GM18868 (cell line): Measurements from ENCODE around the gene MAPK11.

Experiments
- ATAC-seq: cut with Tn5 transposase; IDR thresholded peaks from one replicate; pipeline ENCODE4 v1.9.1; 2021; ENCODE audit warnings: mild to moderate bottlenecking, moderate library complexity; ENCODE audit not compliant: unreplicated experiment

MAPK11 gene

GRCh38 chr22:50262973-50263617, 7.1 kb downstream of the MAPK11 start:
- ATAC-seq, result no peak

GRCh38 chr22:50262460-50262911, 7.7 kb downstream of the MAPK11 start:
- ATAC-seq, result no peak

- ATAC-seq, result no peak
Observed at GRCh38 chr22:50261615-50262459, 8.3 kb downstream of the MAPK11 start, which contains the start of gene MAPK12. TSS of gene MAPK12 (minus strand) at chr22:50261683. CDS start at chr22:50261509, 174 bp downstream.

- no peak for ATAC-seq
Observed at GRCh38 chr22:50260801-50261614, 9.2 kb downstream of the MAPK11 start.

- no peak for ATAC-seq
Observed at GRCh38 chr22:50260434-50260800, 9.8 kb downstream of the MAPK11 start.

- no peak for ATAC-seq
Observed at GRCh38 chr22:50259302-50259701, 10.9 kb downstream of the MAPK11 start.

GRCh38 chr22:50258361-50259292, 11.6 kb downstream of the MAPK11 start:
- no peak for ATAC-seq

- ATAC-seq, result no peak
Observed at GRCh38 chr22:50257451-50258360, 12.5 kb downstream of the MAPK11 start.

GRCh38 chr22:50257041-50257440, 13.1 kb downstream of the MAPK11 start:
- ATAC-seq, result no peak

- no peak for ATAC-seq
Observed at GRCh38 chr22:50256258-50256862, 13.8 kb downstream of the MAPK11 start.

- no peak for ATAC-seq
Observed at GRCh38 chr22:50255607-50256006, 14.6 kb downstream of the MAPK11 start.

- ATAC-seq, result no peak
Observed at GRCh38 chr22:50255099-50255498, 15.1 kb downstream of the MAPK11 start.

GRCh38 chr22:50253941-50254340, 16.2 kb downstream of the MAPK11 start:
- ATAC-seq, result no peak

GRCh38 chr22:50253046-50253915, 16.9 kb downstream of the MAPK11 start:
- ATAC-seq, result no peak

GRCh38 chr22:50252082-50253045, 17.8 kb downstream of the MAPK11 start:
- no peak for ATAC-seq

- ATAC-seq, result no peak
Observed at GRCh38 chr22:50251477-50252081, 18.6 kb downstream of the MAPK11 start.
